ENCODE results near the gene TBRG1. TPM values are rescaled to one million over a fixed set of nuclear protein-coding genes. Genes with fewer than 3 reads are reported as not detected.

TBRG1 gene
- total RNA-seq, 1 donor from 2014 or later: 46.3 TPM

- H3K4me1 ChIP-seq: peaks cover 24% of the 10 kb centered on the region
- H3K4me3 ChIP-seq: no peak overlapping the region
- H3K9me3 ChIP-seq: no peaks in the 10 kb centered on the region
- no peak for ATAC-seq
- intact Hi-C loops (cut with DNase I): loop anchor here (10.0 kb wide), 1 partner anchor 74 kb away; no protein-coding TSS in a partner anchor
- peaks cover 19% of the 10 kb centered on the region for H3K36me3 ChIP-seq
- no peaks in the 10 kb centered on the region for H3K27me3 ChIP-seq (ENCODE audit: low read depth)
- TF ChIP-seq CTCF (IDR thresholded peaks at IDR 0.05): no peak
- no peak for DNase-seq
- no peak overlapping the region for H3K27ac ChIP-seq
Measured at GRCh38 chr11:124670732-124671131, 48.1 kb downstream of the TBRG1 start.

GRCh38 chr11:124672536-124673215, 50.0 kb downstream of the TBRG1 start:
- intact Hi-C loops (cut with DNase I): loop anchor here (10.0 kb wide), 1 partner anchor 72 kb away; no protein-coding TSS in a partner anchor
- TF ChIP-seq CTCF (IDR thresholded peaks at IDR 0.05): no peak
- peak overlapping the region; percentile 80 for H3K4me3 ChIP-seq

GRCh38 chr11:124673333-124674167, 50.9 kb downstream of the TBRG1 start, which contains the start of the genes SIAE and SPA17:
Gene SIAE, minus strand, starts transcription at chr11:124673739. Its CDS starts 31 bp downstream, at chr11:124673708.
Gene SPA17, plus strand, starts transcription at chr11:124673904. Its CDS starts 1,361 bp downstream, at chr11:124675265.
- Histone ChIP-seq H3K27ac (peak within 1 kb of the TSS; percentile 92), H3K36me3 (no peaks in the 10 kb centered on the region), H3K27me3 (ENCODE audit: low read depth) (no peaks in the 10 kb centered on the region), H3K4me3 (peak within 1 kb of the TSS; percentile 80), H3K4me1 (peaks cover 38% of the 10 kb centered on the region), H3K9me3 (no peaks in the 10 kb centered on the region)
- DNase-seq (peak; percentile 95), ATAC-seq (peak; percentile 98 to 99)
- no peak for TF ChIP-seq CTCF (IDR thresholded peaks at IDR 0.05)
- intact Hi-C loops (cut with DNase I): loop anchor here (10.0 kb wide), 1 partner anchor 71 kb away; no protein-coding TSS in a partner anchor

More at GRCh38 chr11:124672536-124673215, 50.0 kb downstream of the TBRG1 start:
- peaks cover under 1% of the 10 kb centered on the region for H3K36me3 ChIP-seq
- peaks cover 38% of the 10 kb centered on the region for H3K4me1 ChIP-seq
- H3K27me3 ChIP-seq (ENCODE audit: low read depth): no peaks in the 10 kb centered on the region
- peak overlapping the region; percentile 92 for H3K27ac ChIP-seq
- H3K9me3 ChIP-seq: no peaks in the 10 kb centered on the region
- peak in 1 of 2 donors; percentile 18 for ATAC-seq
- no peak for DNase-seq

GRCh38 chr11:124674168-124674517, 51.5 kb downstream of the TBRG1 start:
- ATAC-seq (no peak), DNase-seq (no peak)
- Histone ChIP-seq H3K4me3 (peak overlapping the region; percentile 80), H3K27me3 (ENCODE audit: low read depth) (no peaks in the 10 kb centered on the region), H3K9me3 (no peaks in the 10 kb centered on the region), H3K4me1 (peaks cover 38% of the 10 kb centered on the region), H3K36me3 (no peaks in the 10 kb centered on the region), H3K27ac (peak overlapping the region; percentile 92)
- no peak for TF ChIP-seq CTCF (IDR thresholded peaks at IDR 0.05)
- intact Hi-C loops (cut with DNase I): loop anchor here (10.0 kb wide), 1 partner anchor 71 kb away; no protein-coding TSS in a partner anchor

GRCh38 chr11:124674571-124674970, 51.9 kb downstream of the TBRG1 start:
- peaks cover 38% of the 10 kb centered on the region for H3K4me1 ChIP-seq
- H3K4me3 ChIP-seq: peak overlapping the region; percentile 80
- no peaks in the 10 kb centered on the region for H3K9me3 ChIP-seq
- H3K27me3 ChIP-seq (ENCODE audit: low read depth): no peaks in the 10 kb centered on the region
- intact Hi-C loops (cut with DNase I): loop anchor here (10.0 kb wide), 1 partner anchor 70 kb away; no protein-coding TSS in a partner anchor
- no peaks in the 10 kb centered on the region for H3K36me3 ChIP-seq
- H3K27ac ChIP-seq: peak overlapping the region; percentile 92
- TF ChIP-seq CTCF (IDR thresholded peaks at IDR 0.05): no peak
- no peak for DNase-seq
- no peak for ATAC-seq

Measured in lower lobe of right lung (tissue), 2 donors.